ENCODE data around the gene CADPS. TPM values are rescaled to one million over a fixed set of nuclear protein-coding genes. Genes with fewer than 3 reads are reported as not detected.

CADPS gene
- total RNA-seq, 1 experiment from 2014 or later: 7.0 TPM

DNA sequence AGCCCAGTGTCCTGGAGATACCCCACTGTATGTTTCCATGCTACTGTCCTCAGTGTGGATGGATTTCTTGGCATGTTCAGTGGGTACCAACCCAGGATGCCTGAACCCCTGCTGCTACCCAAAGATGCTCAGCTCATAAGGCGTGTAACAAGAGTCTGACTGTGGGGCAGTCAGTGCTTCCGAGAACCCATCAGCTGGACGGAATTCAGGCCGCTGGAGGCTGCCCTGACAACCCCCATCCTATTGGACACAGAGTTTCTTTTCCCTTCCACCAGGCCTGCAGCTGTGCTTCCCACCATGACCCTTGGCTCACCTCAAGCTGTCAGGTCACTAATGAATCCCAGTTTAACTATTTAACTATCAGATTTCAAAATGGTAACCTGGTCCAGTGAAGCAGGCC lies 277.7 kb downstream of the CADPS start:
- no peak overlapping the region for H3K27ac Mint-ChIP-seq
- ATAC-seq (no peak), DNase-seq (ENCODE audit: low spot score) (no peak)
- ChIA-PET CTCF (interaction anchor here (0.6 to 0.9 kb wide), 2 partner anchors 38 to 55 kb away, joined by 3 read pairs; no protein-coding TSS in a partner anchor), POLR2A (no interaction called here)
- no peaks in the 10 kb centered on the region for H3K27me3 Mint-ChIP-seq (ENCODE audit: low read depth)
- TF ChIP-seq, protein P1, sequence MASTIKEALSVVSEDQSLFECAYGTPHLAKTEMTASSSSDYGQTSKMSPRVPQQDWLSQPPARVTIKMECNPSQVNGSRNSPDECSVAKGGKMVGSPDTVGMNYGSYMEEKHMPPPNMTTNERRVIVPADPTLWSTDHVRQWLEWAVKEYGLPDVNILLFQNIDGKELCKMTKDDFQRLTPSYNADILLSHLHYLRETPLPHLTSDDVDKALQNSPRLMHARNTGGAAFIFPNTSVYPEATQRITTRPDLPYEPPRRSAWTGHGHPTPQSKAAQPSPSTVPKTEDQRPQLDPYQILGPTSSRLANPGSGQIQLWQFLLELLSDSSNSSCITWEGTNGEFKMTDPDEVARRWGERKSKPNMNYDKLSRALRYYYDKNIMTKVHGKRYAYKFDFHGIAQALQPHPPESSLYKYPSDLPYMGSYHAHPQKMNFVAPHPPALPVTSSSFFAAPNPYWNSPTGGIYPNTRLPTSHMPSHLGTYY (CRISPR knock-in tag; IDR thresholded peaks at IDR 0.05): no peak
- TF ChIP-seq RORB (CRISPR knock-in tag; IDR thresholded peaks at IDR 0.05) (no peak), CREM (CRISPR knock-in tag; IDR thresholded peaks at IDR 0.05) (no peak), JUN (CRISPR knock-in tag; IDR thresholded peaks at IDR 0.05) (no peak), ZNF138 (CRISPR knock-in tag; conservative IDR thresholded peaks at IDR 0.05) (no peak), ZNF219 (CRISPR knock-in tag; IDR thresholded peaks at IDR 0.05; ENCODE audit: borderline replicate concordance) (no peak), EMX1 (CRISPR knock-in tag; IDR thresholded peaks at IDR 0.05) (no peak), FOXK1 (CRISPR knock-in tag; IDR thresholded peaks at IDR 0.05) (no peak), NFATC4 (CRISPR knock-in tag; IDR thresholded peaks at IDR 0.05) (no peak), ZNF423 (CRISPR knock-in tag; IDR thresholded peaks at IDR 0.05) (no peak), NFE2L1 (CRISPR knock-in tag; IDR thresholded peaks at IDR 0.05) (no peak), ZNF317 (CRISPR knock-in tag; IDR thresholded peaks at IDR 0.05; ENCODE audit: borderline replicate concordance, low read depth) (no peak), PRRX2 (CRISPR knock-in tag; IDR thresholded peaks at IDR 0.05) (no peak), FOXP1 (CRISPR knock-in tag; IDR thresholded peaks at IDR 0.05; ENCODE audit: borderline replicate concordance) (no peak), JAZF1 (CRISPR knock-in tag; IDR thresholded peaks at IDR 0.05) (no peak)
- TF ChIP-seq, protein P2, sequence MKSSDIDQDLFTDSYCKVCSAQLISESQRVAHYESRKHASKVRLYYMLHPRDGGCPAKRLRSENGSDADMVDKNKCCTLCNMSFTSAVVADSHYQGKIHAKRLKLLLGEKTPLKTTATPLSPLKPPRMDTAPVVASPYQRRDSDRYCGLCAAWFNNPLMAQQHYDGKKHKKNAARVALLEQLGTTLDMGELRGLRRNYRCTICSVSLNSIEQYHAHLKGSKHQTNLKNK (CRISPR knock-in tag; IDR thresholded peaks at IDR 0.05): no peak
- TF ChIP-seq, protein P3, sequence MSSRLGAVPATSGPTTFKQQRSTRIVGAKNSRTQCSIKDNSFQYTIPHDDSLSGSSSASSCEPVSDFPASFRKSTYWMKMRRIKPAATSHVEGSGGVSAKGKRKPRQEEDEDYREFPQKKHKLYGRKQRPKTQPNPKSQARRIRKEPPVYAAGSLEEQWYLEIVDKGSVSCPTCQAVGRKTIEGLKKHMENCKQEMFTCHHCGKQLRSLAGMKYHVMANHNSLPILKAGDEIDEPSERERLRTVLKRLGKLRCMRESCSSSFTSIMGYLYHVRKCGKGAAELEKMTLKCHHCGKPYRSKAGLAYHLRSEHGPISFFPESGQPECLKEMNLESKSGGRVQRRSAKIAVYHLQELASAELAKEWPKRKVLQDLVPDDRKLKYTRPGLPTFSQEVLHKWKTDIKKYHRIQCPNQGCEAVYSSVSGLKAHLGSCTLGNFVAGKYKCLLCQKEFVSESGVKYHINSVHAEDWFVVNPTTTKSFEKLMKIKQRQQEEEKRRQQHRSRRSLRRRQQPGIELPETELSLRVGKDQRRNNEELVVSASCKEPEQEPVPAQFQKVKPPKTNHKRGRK (CRISPR knock-in tag; IDR thresholded peaks at IDR 0.05; ENCODE audit: borderline replicate concordance): no peak
- TF ChIP-seq, protein P4, sequence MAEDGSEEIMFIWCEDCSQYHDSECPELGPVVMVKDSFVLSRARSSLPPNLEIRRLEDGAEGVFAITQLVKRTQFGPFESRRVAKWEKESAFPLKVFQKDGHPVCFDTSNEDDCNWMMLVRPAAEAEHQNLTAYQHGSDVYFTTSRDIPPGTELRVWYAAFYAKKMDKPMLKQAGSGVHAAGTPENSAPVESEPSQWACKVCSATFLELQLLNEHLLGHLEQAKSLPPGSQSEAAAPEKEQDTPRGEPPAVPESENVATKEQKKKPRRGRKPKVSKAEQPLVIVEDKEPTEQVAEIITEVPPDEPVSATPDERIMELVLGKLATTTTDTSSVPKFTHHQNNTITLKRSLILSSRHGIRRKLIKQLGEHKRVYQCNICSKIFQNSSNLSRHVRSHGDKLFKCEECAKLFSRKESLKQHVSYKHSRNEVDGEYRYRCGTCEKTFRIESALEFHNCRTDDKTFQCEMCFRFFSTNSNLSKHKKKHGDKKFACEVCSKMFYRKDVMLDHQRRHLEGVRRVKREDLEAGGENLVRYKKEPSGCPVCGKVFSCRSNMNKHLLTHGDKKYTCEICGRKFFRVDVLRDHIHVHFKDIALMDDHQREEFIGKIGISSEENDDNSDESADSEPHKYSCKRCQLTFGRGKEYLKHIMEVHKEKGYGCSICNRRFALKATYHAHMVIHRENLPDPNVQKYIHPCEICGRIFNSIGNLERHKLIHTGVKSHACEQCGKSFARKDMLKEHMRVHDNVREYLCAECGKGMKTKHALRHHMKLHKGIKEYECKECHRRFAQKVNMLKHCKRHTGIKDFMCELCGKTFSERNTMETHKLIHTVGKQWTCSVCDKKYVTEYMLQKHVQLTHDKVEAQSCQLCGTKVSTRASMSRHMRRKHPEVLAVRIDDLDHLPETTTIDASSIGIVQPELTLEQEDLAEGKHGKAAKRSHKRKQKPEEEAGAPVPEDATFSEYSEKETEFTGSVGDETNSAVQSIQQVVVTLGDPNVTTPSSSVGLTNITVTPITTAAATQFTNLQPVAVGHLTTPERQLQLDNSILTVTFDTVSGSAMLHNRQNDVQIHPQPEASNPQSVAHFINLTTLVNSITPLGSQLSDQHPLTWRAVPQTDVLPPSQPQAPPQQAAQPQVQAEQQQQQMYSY (CRISPR knock-in tag; IDR thresholded peaks at IDR 0.05): no peak
- H3K36me3 Mint-ChIP-seq: no peaks in the 10 kb centered on the region
- no peaks in the 10 kb centered on the region for H3K4me1 Mint-ChIP-seq
- no peak overlapping the region for H3K4me3 Mint-ChIP-seq
- H3K9me3 Mint-ChIP-seq: no peaks in the 10 kb centered on the region

DNA sequence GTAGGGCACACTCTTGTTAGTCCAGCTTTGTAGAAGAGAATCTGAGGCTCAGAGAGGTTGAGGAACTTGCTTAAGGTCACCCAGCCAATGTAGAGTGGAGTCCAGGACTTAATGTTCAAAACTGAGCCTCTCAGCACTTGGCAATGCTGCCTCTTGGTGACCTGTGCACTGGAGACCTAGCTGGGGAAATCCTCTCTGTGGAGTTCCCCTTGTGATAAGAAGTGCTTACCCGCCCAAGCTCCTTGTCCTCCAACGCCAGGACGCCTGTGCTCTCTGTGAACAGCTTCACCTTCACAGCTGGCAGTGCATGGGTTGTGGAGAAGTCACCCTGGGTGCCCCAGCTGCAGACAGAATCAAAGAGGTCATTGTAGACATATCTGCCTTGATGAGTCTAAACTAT lies 282.8 kb downstream of the CADPS start:
- DNase-seq (ENCODE audit: low spot score): no peak
- ATAC-seq: no peak
- H3K4me3 Mint-ChIP-seq: no peak overlapping the region
- no peaks in the 10 kb centered on the region for H3K4me1 Mint-ChIP-seq
- H3K27ac Mint-ChIP-seq: no peak overlapping the region
- no peaks in the 10 kb centered on the region for H3K27me3 Mint-ChIP-seq (ENCODE audit: low read depth)
- H3K9me3 Mint-ChIP-seq: no peaks in the 10 kb centered on the region
- TF ChIP-seq, protein P5, sequence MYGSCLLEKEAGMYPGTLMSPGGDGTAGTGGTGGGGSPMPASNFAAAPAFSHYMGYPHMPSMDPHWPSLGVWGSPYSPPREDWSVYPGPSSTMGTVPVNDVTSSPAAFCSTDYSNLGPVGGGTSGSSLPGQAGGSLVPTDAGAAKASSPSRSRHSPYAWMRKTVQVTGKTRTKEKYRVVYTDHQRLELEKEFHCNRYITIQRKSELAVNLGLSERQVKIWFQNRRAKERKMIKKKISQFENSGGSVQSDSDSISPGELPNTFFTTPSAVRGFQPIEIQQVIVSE (CRISPR knock-in tag; IDR thresholded peaks at IDR 0.05; ENCODE audit: borderline replicate concordance): no peak
- no peak for TF ChIP-seq ZNF671 (CRISPR knock-in tag; IDR thresholded peaks at IDR 0.05)
- no peak for TF ChIP-seq ELF4 (CRISPR knock-in tag; IDR thresholded peaks at IDR 0.05; ENCODE audit: low read depth)
- no peak for TF ChIP-seq MYBL2 (CRISPR knock-in tag; IDR thresholded peaks at IDR 0.05)
- TF ChIP-seq, protein P2 (CRISPR knock-in tag; IDR thresholded peaks at IDR 0.05): no peak
- no peak for TF ChIP-seq TP53 (CRISPR knock-in tag; IDR thresholded peaks at IDR 0.05)
- CTCF ChIA-PET: no interaction called here
- POLR2A ChIA-PET: no interaction called here
- H3K36me3 Mint-ChIP-seq: no peaks in the 10 kb centered on the region
